Stimulated activated CD4-positive, alpha-beta T cell treated with anti-CD3 and anti-CD28 coated beads, TNF-alpha, amount 100 ng/mL, for 48 hours (primary cell): Measurements from ENCODE around the gene PSMD13.
"Not testable (repeated sequence)": the region's sequence is repeated elsewhere in the genome, so short reads cannot be mapped to it uniquely, and the experiment has no call there.

Experiments used
- DNase-seq, 3 donors: peaks; one replicate each; pipeline ENCODE4 v3.0.0-alpha.2; 2020; ENCODE audit warnings: low read depth in 3 of 3

Gene PSMD13

DNA sequence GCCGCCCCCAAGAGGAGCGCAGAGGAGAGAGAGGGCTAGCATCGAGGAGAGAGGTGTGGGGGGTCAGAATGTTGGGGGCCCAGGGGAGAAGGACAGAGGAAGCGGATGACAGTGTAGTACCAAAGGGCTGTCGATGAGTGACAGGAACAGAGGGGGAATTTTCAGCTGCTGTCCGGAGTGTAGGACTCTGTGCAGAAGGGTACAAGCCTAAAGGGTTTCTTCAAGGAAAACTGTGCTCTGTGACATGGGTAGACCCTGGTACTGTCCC, 36.1 kb downstream of the PSMD13 start:
- DNase-seq, result no peak

DNA sequence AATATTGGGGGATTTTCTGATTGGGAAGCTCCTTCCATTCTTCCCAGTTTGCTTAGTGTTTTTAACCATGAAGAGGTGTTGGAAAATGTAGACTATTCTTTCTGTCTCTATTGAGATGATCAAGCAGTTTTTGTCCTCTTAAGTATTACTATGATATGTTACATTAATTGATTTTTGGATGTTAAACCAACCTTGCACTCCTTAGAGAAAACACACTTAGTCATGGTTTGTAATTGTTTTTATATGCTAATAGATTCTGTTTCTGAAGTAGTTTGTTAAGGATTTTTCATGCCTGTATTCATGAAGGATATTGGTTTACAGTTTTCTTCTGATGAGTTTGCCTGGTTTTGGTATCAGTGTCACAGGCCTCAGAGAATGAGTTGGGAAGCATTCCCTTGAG, 39.4 kb downstream of the PSMD13 start:
- DNase-seq, result no peak

DNA sequence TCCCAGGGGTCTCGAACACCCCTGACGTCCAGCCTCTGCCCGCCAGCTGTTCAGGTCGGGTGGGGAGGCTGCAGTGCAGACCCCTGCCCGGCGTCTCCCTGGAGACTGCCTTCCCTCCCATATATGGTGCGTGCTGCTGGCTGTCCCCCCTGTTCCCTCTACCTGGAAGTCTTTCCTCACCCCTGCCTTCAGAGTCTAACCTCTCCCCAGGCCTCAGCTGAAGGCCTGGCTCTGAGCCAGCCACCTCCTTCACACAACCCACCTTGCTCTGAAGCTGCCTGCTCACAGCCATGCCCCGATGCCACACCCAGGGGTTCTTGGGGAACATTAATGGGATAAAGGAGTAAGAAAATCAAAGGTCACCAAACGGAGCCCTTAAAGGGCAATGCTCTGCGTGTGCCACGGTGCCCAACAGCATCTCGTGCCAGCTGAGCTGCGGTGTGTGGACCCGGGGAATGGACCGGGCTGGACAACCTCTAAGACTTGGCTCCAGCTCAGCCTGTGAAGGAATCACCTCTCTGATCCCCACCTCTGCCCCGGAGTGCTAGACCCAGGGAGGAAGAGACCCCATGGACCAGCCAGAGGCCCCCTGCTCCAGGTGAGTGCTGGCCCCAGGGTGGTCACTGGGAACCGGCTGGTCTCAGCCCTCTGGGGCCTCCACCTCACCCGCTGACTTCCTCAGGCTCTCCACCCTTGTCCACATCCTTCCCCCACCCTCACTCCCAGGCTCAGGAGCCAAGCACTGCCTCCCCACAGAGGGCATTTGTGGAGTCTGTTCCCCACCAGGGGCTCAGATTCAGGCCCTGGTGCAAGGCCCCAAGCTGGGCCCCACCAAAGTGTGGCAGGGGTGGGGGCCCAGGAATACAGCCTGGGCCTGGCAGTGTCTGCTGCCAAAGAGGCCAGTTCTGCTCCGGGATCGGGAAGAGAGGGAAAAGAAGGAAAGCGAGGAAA, 41.5 kb downstream of the PSMD13 start, which contains the start of gene NLRP6:
Gene NLRP6, plus strand, starts transcription at position 407 of the 951 bp plus-strand sequence. Its CDS starts 163 bp downstream, at position 570.
- no peak for DNase-seq

DNA sequence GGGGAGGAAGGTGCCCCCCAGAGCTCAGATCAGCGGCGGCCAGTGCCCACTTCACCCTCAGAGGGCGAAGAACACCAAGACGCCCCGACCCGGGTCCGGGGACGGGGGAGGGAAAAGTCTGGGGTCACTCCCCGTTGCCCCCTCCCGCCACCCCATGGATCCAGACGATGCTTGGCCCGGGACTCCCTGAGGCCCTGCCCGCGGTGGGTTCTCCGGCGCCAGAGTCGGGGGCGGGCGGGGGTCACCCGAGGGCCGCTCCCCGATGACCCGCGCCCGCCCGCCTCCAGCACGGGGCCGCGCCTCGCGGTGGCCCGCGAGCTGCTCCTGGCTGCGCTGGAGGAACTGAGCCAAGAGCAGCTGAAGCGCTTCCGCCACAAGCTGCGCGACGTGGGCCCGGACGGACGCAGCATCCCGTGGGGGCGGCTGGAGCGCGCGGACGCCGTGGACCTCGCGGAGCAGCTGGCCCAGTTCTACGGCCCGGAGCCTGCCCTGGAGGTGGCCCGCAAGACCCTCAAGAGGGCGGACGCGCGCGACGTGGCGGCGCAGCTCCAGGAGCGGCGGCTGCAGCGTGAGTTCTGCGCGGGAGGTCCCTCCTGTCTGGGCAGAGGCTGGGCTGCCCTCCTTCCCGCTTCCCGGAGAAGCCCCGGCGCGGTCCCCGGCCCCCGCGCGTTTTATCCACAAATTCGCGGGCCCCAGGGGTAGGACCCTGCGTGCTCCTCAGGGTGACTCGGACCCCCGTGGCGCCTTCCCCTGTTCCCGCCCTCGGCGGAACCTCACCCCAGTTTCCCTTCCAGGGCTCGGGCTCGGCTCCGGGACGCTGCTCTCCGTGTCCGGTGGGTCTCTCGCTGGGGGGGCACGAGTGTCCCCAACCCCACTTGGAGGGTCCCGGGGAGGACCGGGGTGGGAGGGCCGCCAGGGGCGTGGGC, 42.5 kb downstream of the PSMD13 start:
- no peak for DNase-seq

DNA sequence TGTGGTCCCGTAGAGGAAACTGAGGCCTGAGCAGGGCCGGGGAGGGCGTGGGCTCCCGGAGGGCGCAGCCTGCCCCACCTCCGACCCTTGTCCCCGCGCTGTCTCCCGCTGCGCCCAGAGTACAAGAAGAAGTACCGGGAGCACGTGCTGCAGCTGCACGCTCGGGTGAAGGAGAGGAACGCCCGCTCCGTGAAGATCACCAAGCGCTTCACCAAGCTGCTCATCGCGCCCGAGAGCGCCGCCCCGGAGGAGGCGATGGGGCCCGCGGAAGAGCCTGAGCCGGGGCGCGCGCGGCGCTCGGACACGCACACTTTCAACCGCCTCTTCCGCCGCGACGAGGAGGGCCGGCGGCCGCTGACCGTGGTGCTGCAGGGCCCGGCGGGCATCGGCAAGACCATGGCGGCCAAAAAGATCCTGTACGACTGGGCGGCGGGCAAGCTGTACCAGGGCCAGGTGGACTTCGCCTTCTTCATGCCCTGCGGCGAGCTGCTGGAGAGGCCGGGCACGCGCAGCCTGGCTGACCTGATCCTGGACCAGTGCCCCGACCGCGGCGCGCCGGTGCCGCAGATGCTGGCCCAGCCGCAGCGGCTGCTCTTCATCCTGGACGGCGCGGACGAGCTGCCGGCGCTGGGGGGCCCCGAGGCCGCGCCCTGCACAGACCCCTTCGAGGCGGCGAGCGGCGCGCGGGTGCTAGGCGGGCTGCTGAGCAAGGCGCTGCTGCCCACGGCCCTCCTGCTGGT, 43.4 kb downstream of the PSMD13 start:
- no peak for DNase-seq

DNA sequence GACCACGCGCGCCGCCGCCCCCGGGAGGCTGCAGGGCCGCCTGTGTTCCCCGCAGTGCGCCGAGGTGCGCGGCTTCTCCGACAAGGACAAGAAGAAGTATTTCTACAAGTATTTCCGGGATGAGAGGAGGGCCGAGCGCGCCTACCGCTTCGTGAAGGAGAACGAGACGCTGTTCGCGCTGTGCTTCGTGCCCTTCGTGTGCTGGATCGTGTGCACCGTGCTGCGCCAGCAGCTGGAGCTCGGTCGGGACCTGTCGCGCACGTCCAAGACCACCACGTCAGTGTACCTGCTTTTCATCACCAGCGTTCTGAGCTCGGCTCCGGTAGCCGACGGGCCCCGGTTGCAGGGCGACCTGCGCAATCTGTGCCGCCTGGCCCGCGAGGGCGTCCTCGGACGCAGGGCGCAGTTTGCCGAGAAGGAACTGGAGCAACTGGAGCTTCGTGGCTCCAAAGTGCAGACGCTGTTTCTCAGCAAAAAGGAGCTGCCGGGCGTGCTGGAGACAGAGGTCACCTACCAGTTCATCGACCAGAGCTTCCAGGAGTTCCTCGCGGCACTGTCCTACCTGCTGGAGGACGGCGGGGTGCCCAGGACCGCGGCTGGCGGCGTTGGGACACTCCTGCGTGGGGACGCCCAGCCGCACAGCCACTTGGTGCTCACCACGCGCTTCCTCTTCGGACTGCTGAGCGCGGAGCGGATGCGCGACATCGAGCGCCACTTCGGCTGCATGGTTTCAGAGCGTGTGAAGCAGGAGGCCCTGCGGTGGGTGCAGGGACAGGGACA, 44.1 kb downstream of the PSMD13 start:
- DNase-seq, result no peak

DNA sequence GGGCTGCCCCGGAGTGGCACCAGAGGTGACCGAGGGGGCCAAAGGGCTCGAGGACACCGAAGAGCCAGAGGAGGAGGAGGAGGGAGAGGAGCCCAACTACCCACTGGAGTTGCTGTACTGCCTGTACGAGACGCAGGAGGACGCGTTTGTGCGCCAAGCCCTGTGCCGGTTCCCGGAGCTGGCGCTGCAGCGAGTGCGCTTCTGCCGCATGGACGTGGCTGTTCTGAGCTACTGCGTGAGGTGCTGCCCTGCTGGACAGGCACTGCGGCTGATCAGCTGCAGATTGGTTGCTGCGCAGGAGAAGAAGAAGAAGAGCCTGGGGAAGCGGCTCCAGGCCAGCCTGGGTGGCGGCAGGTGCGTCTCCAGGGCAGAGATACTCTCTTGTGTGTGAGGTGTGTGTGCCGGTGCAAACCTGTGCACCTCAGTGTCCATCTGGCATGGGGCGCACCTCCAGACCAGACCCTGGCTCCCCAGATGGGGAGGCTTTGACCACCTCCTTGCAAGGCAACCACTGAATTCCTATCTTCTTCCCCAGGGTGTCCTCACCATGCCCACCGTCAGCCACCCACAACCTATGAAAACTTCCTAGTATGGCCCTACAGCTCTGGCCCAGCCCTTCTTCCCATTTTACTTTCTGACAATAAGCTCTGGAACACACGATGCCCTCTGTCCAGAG, 44.8 kb downstream of the PSMD13 start:
- DNase-seq, result no peak

DNA sequence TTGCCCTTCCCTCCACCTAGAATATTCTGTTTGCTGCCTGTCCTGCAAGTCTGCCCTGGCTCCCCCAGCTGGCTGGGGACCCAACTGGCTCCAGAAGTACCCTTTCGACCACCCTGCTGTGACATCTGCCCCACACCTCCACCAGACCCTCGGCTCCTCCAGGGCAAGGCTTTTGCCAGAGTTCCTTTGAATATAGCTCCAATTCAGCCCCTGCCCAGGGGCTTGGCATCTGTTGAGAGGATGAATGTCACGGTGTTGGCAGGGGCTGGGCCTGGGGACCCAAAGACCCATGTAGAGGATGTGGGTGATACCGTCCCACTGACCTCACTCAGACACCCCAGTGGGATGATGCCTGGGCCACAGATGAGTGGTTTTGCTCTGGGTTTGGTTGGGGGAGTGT, 45.4 kb downstream of the PSMD13 start:
- no peak for DNase-seq

DNA sequence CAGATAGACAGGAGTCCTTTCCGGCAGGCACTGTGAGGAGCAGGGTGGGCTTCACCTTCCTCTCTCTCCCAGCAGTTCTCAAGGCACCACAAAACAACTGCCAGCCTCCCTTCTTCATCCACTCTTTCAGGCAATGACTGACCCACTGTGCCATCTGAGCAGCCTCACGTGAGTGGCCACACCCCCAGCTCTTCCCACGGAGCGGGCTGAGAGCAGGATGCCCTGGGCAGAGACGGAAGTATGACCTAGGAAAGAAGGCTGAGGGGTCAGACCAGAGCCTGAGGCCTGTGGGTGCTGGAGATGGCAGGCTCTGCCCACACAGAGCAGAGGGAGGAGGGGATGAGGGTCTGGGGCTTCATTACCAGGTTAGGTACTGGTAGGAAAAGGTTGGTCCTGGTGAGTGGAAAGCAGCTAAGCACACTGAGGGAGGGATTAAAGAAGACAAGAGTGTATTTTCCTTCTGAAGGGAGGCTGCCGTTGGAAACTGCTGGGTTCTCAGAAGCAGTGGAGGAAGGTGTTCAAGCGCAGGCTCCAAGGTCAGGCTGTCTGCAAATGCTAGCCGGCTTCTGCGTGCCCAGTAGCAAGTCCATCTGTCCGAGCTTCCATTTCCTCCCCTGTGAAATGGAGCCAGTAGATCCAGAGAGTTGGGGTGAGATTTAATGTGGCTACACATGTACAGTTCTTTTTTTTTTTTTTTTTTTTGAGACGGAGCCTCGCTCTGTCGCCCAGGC, 46.0 kb downstream of the PSMD13 start:
- no peak for DNase-seq

DNA sequence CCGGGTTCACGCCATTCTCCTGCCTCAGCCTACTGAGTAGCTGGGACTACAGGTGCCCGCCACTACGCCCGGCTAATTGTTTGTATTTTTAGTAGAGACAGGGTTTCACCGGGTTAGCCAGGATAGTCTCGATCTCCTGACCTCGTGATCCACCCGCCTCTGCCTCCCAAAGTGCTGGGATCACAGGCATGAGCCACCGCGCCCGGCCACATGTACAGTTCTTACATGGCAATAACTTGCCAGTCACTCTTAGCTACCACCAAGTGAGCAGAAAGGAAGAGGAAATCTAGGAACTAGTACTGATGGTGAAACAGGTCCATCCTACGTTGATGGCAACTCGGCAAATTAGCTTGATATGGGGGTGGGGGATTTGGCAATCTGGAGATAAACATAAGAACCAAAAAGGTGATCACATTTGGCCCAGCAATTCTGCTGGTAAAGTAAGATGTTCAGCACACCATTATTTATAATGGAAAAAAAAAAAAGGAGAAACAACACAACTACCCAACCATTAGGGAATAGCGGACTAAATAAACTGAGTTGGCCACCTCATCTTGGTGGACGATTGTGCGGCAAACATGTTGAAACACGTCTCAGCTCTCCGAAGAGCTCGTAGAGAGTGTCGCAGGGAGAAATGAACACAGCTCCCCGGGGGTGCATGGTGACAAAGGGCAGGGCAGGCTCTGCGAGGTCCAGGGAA, 46.8 kb downstream of the PSMD13 start:
- no peak for DNase-seq

DNA sequence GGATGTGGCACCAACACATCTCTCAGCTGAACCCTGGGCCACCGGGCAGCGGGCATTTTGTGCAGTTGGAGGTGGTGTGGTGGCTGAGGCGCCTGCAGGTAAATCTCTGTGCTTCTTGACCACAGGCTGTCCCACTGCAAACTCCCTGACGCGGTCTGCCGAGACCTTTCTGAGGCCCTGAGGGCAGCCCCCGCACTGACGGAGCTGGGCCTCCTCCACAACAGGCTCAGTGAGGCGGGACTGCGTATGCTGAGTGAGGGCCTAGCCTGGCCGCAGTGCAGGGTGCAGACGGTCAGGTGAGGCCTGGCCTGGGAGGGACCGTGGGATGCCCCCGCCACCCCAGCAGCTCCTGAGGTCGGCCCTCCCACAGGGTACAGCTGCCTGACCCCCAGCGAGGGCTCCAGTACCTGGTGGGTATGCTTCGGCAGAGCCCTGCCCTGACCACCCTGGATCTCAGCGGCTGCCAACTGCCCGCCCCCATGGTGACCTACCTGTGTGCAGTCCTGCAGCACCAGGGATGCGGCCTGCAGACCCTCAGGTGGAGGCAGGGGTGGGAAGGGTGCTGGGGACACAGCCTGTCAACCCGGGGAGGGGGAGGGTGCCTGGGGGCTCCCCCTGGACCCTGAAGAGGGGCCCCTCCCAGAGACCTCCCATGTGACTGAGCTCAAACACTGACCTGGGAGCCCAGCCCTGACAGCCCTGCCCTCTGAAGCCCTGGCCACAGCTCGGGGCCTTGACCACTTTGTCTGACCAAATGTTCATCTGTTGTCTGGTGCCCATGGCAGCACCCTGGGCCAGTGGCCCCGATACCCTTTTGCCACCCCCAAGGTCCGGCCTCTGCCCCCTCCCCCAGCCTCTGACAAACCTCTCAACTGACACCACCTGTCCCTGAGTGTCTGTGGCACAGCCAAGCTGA, 47.6 kb downstream of the PSMD13 start:
- DNase-seq, result no peak

DNA sequence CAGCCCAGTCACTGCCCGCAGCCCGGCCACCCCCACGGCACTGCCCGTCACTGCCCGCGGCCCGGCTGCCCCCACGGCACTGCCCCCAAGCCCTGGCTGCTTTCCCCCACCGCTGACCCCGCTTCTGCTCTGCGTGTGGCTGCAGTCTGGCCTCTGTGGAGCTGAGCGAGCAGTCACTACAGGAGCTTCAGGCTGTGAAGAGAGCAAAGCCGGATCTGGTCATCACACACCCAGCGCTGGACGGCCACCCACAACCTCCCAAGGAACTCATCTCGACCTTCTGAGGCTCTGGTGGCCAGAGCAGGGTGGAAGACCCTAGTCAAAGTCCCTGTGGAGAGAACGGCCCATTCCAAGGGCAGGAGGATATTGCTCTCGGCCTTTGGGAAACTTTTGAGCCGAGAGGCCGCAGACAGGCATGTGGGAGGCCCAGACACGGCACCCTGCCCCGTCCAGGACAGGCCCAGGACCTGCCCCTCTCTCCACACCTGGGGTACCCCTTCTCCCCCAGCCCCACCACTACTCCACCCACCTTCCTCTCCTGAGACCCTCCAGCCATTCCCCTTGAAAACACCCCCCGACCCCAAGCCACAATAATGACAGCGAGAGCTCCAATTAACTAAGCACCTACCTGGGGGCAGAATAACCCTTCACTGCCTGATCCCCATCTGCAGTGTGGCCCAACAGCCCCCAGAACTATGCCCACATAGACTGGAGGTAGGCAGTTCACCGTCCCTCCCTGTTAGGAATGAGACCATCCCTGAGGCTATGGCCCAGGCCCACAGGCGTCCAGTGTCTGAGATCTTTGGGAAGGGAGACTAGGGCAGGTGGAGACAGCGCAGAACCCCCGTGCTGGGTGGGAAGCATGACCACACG, 48.5 kb downstream of the PSMD13 start:
- no peak for DNase-seq

DNA sequence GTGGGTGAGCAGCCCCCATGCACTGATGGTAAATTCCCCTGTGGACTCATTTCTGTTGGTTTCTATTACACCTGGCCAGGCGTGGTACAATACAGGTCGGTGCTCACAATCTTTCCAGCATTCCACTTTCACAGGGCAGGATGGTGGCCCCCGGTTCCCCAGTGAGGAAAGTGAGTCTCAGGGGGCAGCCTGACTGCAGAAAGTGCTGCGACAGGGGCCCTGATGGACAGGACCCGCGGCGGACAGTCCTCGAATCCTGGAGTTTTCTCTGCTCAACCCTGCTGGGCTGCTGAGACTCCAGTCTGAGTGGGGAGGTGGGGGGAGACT, 49.1 kb downstream of the PSMD13 start:
- DNase-seq, result no peak

DNA sequence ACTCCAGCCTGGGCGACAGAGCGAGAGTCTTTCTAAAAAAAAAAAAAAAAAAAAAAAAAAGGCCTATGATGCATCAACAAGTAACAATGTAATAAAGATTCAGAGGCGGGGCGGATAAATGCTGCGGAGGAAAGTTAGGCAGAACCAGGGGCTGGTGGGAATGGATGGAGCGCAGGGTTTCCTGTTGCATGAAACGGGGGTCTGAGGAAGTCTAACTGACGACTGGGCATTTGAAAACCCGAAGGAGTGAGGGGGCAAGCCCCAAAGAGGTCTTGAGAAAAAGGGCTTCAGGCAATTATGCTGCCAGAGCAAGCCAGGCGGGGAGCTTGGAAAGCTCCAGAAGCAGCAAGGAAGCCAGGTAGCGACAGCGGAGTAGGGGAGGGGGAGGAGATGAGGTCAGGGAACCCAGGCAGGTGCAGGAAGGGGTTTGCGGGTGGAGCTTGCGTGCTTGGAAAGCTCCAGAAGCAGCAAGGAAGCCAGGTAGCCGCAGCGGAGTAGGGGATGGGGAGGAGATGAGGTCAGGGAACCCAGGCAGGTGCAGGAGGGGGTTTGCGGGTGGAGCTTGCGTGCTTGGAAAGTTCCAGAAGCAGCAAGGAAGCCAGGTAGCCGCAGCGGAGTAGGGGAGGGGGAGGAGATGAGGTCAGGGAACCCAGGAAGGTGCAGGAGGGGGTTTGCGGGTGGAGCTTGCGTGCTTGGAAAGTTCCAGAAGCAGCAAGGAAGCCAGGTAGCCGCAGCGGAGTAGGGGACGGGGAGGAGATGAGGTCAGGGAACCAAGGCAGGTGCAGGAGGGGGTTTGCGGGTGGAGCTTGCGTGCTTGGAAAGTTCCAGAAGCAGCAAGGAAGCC, 50.4 kb downstream of the PSMD13 start:
- DNase-seq, result not testable (repeated sequence)

DNA sequence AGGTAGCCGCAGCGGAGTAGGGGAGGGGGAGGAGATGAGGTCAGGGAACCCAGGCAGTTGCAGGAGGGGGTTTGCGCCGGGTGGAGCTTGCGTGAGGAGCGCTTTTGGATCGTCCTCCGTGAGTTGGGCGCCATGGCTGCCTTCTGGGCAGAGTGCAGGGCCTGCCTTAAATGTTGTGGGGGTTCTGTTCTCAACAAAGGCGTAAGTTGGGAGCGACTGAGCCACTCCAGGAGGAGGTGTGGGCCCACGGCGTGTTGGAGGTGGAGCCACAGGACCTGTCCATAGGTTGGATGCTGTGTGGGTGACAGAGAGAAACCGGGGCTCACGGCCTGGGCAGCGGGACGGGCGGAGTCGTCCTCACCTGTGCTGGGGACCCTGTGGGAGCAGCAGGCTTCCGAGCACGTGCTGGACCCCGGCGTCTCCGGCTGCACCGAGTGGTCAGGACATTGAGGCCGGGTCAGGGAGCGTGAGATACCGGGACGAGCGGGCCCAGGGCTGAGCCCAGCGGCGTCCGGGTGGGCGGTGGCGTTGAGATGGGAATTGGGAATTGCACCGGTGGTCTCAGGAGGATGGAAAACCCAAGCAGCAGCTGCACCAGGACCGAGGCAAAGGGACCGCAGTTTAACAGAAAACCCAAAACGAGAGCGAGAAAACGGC, 51.2 kb downstream of the PSMD13 start:
- no peak for DNase-seq
